ENCODE data around the gene UPP2.

DNA sequence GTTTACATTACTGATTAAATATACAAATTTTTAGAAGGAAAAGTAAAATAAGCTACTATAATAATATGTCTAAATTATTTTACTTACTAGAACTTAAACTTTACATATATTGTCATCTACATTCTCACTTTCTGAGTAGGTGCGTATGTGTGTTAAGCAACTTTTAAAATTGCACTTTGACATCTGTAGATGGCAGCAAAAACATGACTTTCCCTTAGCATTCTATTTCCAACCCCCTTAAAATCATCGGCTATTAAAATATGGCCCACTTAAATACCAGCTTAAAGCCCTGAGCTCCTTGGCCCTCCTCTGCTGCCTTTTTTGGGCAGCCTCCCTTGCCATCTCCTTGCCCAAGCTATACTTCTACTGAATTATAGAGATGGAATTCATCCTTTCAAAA is 78.0 kb downstream of the UPP2 start:
- TF ChIP-seq, protein P1, sequence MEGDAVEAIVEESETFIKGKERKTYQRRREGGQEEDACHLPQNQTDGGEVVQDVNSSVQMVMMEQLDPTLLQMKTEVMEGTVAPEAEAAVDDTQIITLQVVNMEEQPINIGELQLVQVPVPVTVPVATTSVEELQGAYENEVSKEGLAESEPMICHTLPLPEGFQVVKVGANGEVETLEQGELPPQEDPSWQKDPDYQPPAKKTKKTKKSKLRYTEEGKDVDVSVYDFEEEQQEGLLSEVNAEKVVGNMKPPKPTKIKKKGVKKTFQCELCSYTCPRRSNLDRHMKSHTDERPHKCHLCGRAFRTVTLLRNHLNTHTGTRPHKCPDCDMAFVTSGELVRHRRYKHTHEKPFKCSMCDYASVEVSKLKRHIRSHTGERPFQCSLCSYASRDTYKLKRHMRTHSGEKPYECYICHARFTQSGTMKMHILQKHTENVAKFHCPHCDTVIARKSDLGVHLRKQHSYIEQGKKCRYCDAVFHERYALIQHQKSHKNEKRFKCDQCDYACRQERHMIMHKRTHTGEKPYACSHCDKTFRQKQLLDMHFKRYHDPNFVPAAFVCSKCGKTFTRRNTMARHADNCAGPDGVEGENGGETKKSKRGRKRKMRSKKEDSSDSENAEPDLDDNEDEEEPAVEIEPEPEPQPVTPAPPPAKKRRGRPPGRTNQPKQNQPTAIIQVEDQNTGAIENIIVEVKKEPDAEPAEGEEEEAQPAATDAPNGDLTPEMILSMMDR (IDR thresholded peaks at IDR 0.05) = peak in 3 of 5 experiments; percentile 14 to 16 (median 15)
- TF ChIP-seq POLR2A (IDR thresholded peaks at IDR 0.05) = no peak
- TF ChIP-seq EP300 (IDR thresholded peaks at IDR 0.05) = no peak

Data from tibial nerve (tissue), 4 donors.